ENCODE data around the gene VCPKMT.
"Not testable (repeated sequence)": the region's sequence is repeated elsewhere in the genome, so short reads cannot be mapped to it uniquely, and the experiment has no call there.

The VCPKMT gene

DNA sequence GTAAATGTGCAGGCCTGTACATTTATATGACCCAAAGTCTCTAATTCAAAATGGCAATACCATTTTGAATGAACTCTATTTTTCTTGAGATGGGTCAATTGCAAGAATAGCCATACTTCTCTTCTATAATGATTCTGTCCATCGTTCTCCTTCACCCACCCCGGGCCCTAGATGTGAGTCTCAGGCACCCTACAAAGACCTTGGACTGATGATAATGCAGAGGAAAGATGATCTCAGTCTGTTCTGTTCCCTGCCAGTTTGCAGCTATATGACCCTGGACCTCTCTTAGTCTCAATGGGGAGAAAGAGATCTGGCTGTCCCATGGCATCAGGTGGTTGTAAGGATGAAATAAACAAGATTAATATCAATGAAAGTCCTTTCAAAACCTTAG, 30.1 kb downstream of the VCPKMT start:
- no peak for TF ChIP-seq CTCF (IDR thresholded peaks at IDR 0.05; ENCODE audit: low read depth, low read length)
- DNase-seq (ENCODE audit: extremely low read depth, low read depth): no peak

DNA sequence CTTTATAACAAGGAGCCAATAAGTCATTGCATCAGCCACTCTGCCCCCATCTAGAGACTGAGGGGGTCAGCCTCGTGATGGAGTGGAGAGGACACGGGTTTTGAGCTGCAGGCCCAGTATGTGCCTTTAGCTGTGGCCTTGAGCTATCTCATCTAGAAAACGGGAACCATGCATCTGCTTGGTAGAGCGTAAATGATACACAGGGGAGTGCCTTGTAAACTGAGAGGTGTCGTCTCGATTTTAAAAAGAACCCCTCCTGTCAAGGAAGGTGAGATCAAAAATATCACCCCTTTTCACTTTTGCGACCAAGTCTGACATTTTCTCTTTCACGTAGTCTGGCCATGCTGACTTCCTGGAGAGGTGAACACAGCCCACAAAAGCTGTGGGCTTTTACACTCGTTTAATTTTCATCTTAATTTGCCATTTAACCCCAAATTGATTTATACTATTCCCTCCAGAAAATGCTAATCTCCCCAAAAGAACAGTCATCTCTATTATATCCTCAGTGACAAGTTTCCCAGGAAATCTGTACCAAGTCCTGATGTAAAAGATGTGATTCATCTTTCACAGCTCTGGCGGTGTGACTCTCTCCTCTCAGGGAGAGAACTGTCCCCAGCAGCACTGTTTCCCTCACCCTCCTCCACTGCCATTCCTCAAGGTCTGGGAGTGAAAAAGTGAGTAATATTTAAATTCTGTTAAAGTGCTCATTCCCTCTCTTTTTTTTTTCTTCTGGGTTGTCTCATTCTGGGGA, 30.6 kb downstream of the VCPKMT start:
- TF ChIP-seq CTCF (IDR thresholded peaks at IDR 0.05; ENCODE audit: low read depth, low read length): no peak
- no peak for DNase-seq (ENCODE audit: extremely low read depth, low read depth)

- TF ChIP-seq CTCF (IDR thresholded peaks at IDR 0.05; ENCODE audit: low read depth, low read length): no peak
- DNase-seq (ENCODE audit: extremely low read depth, low read depth): no peak
These were observed 31.7 kb downstream of the VCPKMT start for GRCh38 chr14:50084666-50085065.

GRCh38 chr14:50083467-50084337, 32.7 kb downstream of the VCPKMT start:
- no peak for TF ChIP-seq CTCF (IDR thresholded peaks at IDR 0.05; ENCODE audit: low read depth, low read length)

GRCh38 chr14:50082784-50083466, 33.4 kb downstream of the VCPKMT start:
- TF ChIP-seq CTCF (IDR thresholded peaks at IDR 0.05; ENCODE audit: low read depth, low read length): no peak
- DNase-seq (ENCODE audit: extremely low read depth, low read depth): no peak

More at GRCh38 chr14:50083467-50084337, 32.7 kb downstream of the VCPKMT start:
- no peak for DNase-seq (ENCODE audit: extremely low read depth, low read depth)

- no peak for DNase-seq (ENCODE audit: extremely low read depth, low read depth)
- TF ChIP-seq CTCF (IDR thresholded peaks at IDR 0.05; ENCODE audit: low read depth, low read length): no peak
These were observed 34.0 kb downstream of the VCPKMT start for GRCh38 chr14:50082308-50082742.

GRCh38 chr14:50079103-50079502, 37.3 kb downstream of the VCPKMT start:
- not testable (repeated sequence) for DNase-seq (ENCODE audit: extremely low read depth, low read depth)

DNA sequence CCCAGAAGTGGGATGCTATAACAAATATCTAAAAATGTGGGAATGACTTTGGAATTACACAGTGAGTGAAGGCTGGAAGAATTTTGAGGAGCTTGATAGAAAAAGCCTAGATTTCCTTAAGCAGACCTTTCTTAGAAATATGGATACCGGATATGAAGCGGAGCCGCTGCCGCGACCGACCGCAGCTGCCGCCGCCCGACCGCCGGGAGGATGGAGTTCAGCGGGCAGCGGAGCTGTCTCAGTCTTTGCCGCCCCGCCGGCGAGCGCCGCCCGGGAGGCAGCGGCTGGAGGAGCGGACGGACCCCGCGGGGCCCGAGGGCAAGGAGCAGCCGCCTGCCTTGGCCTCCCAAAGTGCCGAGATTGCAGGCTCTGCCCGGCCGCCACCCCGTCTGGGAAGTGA, 42.7 kb downstream of the VCPKMT start:
- not testable (repeated sequence) for DNase-seq (ENCODE audit: extremely low read depth, low read depth)
